SK-N-SH treated with all-trans-retinoic acid at 6 μM for 48 hours (cell line): Measurements from ENCODE around the gene RAPGEF1.

Experiments used
- CSRNP3 ChIP-seq: fragments of 250-450 bp; sonication (Bioruptor Pico); IDR thresholded peaks from 2 replicates; pipeline ENCODE4 v1.5.1; 2021; ENCODE audit warnings: mild to moderate bottlenecking, moderate library complexity
- GLIS3 ChIP-seq: fragments of 250-450 bp; sonication (Bioruptor Pico); IDR thresholded peaks from 2 replicates; pipeline ENCODE4 v1.5.0; 2020; ENCODE audit warnings: mild to moderate bottlenecking, moderate library complexity
- ISL1 ChIP-seq: fragments of 250-450 bp; sonication (Bioruptor Pico); IDR thresholded peaks from 2 replicates; pipeline ENCODE4 v2.1.2; 2022; ENCODE audit warnings: mild to moderate bottlenecking, moderate library complexity
- OSR1 ChIP-seq: fragments of 250-450 bp; sonication (Bioruptor Pico); IDR thresholded peaks from 2 replicates; pipeline ENCODE4 v1.8.0; 2022; ENCODE audit warnings: moderate library complexity, mild to moderate bottlenecking, inconsistent platforms
- PATZ1 ChIP-seq: fragments of 250-450 bp; sonication (Bioruptor Pico); IDR thresholded peaks from 2 replicates; pipeline ENCODE4 v1.8.0; 2020; ENCODE audit warnings: mild to moderate bottlenecking, moderate library complexity, borderline replicate concordance
- SNAI2 ChIP-seq: fragments of 250-450 bp; sonication (Bioruptor Pico); IDR thresholded peaks from 2 replicates; pipeline ENCODE4 v1.5.0; 2020; ENCODE audit warnings: mild to moderate bottlenecking, moderate library complexity
- ZFP3 ChIP-seq: fragments of 250-450 bp; sonication (Bioruptor Pico); IDR thresholded peaks from 2 replicates; pipeline ENCODE4 v1.5.0; 2020; ENCODE audit warnings: mild to moderate bottlenecking, moderate library complexity

- TF ChIP-seq GLIS3 (CRISPR knock-in tag) (no peak), SNAI2 (CRISPR knock-in tag) (no peak), PATZ1 (CRISPR knock-in tag) (no peak), OSR1 (CRISPR knock-in tag) (no peak), CSRNP3 (CRISPR knock-in tag) (no peak), ZFP3 (CRISPR knock-in tag) (no peak), ISL1 (CRISPR knock-in tag) (no peak)
Observed at GRCh38 chr9:131582466-131583336, 157.2 kb downstream of the RAPGEF1 start.
